PFSK-1 (cell line): ENCODE results near the gene GATA3.

Source experiments
- FOXP2 ChIP-seq: optimal IDR thresholded peaks from 2 replicates; pipeline ENCODE3; 2011; ENCODE audit warnings: borderline replicate concordance, control low read depth, inconsistent platforms; ENCODE audit not compliant: insufficient read depth; ENCODE audit errors: extremely low read length, extremely low read depth
- POLR2AphosphoS5 ChIP-seq: IDR thresholded peaks from 2 replicates; pipeline ENCODE4 v1.6.1; 2012; ENCODE audit warnings: low read depth, mild to moderate bottlenecking, control low read depth, low read length, moderate library complexity
- SIN3A ChIP-seq: IDR thresholded peaks from 2 replicates; pipeline ENCODE4 v1.6.1; 2012; ENCODE audit warnings: mild to moderate bottlenecking, low read length, moderate library complexity, borderline replicate concordance; ENCODE audit not compliant: insufficient read depth
- TAF1 ChIP-seq: IDR thresholded peaks from 2 replicates; pipeline ENCODE4 v1.6.1; 2012; ENCODE audit warnings: low read length, control low read depth, borderline replicate concordance; ENCODE audit not compliant: insufficient read depth
- TF ChIP-seq, protein P1 (sequence below), 2 experiments: IDR thresholded peaks; 2 replicates each; pipeline versions ENCODE4 v1.6.1 to v1.8.0; 2011 to 2012; ENCODE audit warnings: low read depth in 2 of 2, low read length in 2 of 2, control low read depth in 1 of 2, inconsistent platforms in 1 of 2, mild to moderate bottlenecking in 1 of 2, moderate library complexity in 1 of 2; ENCODE audit not compliant: insufficient read depth in 1 of 2

The GATA3 gene

DNA sequence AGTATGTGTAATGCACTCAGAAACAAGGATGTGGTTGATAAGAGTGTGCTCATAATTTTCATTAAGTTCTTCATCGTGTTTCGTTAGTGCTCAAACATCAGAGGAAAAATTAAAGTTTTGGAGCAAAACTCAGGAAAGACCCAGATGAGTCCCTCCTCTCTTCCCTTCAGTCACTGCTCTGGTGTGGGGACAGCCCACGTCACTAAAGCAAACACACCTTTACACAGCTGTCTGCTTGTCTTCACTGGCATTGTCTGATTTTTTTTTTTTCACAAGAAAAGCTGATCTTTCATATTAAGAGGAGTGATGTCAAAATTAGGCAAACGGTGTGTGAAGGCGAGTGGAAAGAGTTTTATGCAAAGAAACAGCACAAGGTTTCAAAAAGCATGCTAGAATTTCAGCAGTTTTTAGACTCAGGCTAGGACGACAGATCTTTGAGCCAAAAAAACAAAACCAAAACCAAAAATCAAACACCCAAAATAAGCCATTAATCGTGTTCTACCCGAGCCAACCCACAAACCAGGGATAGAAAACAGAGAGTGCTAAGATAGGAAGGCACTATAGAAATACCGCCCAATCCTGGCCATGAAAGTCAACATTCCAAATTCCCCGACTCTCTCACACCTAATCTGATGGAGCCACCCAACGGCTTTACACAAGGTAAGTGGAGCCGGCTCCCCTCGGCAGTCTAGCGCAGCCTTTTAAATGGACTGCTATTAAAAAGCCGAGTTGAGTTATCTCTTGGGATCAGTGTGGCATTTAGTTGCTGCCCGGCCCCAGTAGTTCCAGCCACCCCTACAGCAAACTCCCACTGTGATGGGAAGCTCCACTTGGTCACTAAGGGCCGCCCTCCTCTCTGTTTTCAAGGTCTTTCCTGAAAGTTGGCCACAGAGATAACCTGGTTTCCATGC is 27.9 kb upstream of the GATA3 start:
- TF ChIP-seq, protein P1, sequence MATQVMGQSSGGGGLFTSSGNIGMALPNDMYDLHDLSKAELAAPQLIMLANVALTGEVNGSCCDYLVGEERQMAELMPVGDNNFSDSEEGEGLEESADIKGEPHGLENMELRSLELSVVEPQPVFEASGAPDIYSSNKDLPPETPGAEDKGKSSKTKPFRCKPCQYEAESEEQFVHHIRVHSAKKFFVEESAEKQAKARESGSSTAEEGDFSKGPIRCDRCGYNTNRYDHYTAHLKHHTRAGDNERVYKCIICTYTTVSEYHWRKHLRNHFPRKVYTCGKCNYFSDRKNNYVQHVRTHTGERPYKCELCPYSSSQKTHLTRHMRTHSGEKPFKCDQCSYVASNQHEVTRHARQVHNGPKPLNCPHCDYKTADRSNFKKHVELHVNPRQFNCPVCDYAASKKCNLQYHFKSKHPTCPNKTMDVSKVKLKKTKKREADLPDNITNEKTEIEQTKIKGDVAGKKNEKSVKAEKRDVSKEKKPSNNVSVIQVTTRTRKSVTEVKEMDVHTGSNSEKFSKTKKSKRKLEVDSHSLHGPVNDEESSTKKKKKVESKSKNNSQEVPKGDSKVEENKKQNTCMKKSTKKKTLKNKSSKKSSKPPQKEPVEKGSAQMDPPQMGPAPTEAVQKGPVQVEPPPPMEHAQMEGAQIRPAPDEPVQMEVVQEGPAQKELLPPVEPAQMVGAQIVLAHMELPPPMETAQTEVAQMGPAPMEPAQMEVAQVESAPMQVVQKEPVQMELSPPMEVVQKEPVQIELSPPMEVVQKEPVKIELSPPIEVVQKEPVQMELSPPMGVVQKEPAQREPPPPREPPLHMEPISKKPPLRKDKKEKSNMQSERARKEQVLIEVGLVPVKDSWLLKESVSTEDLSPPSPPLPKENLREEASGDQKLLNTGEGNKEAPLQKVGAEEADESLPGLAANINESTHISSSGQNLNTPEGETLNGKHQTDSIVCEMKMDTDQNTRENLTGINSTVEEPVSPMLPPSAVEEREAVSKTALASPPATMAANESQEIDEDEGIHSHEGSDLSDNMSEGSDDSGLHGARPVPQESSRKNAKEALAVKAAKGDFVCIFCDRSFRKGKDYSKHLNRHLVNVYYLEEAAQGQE (IDR thresholded peaks at IDR 0.05; ENCODE audit: insufficient read depth in 1 of 2, low read depth in 2 of 2, low read length in 2 of 2) = no peak
- TF ChIP-seq POLR2AphosphoS5 (no peak), FOXP2 (no peak), SIN3A (no peak), TAF1 (no peak)

DNA sequence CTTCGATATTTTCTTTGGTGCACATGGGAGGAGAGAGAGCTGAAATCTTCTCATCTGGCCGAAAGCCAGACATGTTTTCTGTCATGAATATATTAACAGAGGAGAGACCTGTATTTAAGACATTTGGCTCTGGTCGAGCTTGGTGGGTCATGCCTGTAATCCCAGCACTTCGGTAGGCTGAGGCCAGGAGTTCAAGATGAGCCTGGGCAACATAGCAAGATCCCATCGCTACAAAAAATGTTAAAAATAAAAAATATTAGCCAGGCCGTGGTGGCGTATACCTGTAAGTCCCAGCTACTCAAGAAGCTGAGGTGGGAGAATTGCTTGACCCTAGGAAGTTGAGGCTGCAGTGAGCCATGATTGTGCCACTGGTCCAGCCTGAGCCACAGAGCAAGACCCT is 21.9 kb upstream of the GATA3 start:
- TF ChIP-seq TAF1 (no peak), FOXP2 (no peak), SIN3A (no peak), POLR2AphosphoS5 (no peak)
- TF ChIP-seq, protein P1 (IDR thresholded peaks at IDR 0.05; ENCODE audit: insufficient read depth in 1 of 2, low read depth in 2 of 2, low read length in 2 of 2) = no peak

DNA sequence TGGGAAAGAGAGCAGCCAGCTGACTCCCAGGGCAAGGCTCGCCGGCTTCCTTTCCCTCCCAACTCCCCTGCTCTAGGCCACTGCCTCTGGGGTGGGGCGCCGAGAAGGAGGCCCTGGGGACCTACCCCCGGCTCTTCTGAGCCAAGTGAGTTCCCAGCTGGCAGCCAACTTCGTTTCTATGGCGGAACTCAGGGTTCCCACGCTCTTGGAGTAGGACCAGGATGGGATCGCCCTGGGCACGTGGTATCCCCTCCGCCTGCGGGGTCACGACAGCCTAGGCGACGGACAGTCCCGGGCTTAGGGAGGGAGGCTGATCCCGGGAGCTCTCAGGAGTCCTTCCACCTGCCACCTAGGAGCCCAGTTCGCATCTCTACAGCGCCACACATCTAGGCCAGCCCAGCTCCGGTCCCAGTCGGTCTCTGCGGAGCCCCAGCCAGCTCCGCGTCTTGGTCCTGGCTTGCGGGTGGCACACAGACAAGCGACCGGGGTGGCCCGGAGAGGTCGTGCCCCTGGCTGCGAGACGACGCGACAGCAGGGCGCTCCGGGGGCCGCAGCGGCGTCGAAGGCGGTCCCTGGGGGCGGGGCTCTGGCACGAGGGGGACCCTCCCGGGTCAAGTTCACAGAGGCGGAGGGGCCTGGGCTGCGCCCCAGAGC is 20.5 kb upstream of the GATA3 start:
- TF ChIP-seq TAF1 = no peak
- no peak for TF ChIP-seq FOXP2
- TF ChIP-seq POLR2AphosphoS5 = no peak
- TF ChIP-seq, protein P1 (IDR thresholded peaks at IDR 0.05; ENCODE audit: insufficient read depth in 1 of 2, low read depth in 2 of 2, low read length in 2 of 2) = no peak
- TF ChIP-seq SIN3A = no peak

DNA sequence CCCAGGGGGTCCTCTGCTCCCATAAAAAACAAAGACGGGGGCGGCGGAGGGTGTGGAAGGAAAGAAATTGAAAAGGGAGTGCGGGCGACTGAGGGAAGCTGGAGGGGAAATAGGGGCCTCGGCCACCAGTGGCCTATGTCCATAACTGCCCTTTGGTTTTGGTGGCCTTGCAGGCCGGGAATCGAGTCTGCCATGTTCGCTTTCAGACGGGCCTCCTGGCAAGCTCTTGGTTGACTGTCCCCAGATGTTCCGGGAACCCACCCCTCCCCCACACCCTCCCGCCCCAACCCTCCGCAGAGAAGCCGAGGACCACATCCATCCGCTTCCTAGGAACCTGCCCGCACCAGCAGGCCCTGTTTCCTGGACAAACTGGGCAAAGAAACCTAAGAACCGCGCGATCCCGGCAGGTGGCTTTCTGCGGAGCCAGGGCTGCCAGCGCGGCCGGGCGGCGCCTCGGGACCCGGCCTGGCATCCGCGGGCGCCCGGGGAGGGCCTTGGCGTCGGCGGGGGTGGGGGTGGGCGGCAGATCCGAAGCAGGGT is 20.0 kb upstream of the GATA3 start:
- TF ChIP-seq POLR2AphosphoS5 = no peak
- TF ChIP-seq, protein P1 (IDR thresholded peaks at IDR 0.05; ENCODE audit: insufficient read depth in 1 of 2, low read depth in 2 of 2, low read length in 2 of 2) = no peak
- no peak for TF ChIP-seq TAF1
- no peak for TF ChIP-seq FOXP2
- TF ChIP-seq SIN3A = no peak
